SK-N-SH (cell line): ENCODE data around the gene SMNDC1. TPM values are rescaled to one million over a fixed set of nuclear protein-coding genes. Genes with fewer than 3 reads are reported as not detected.

ENCODE experiments used
- CTCF ChIA-PET: fragments of 300-600, 350-600 bp; formaldehyde crosslinking; extraction: SDS; loops from one replicate; lab custom pipeline; 2021; lab: Yijun Ruan, JAX
- POLR2A ChIA-PET: fragments of 350-600 bp; sonication (Branson Sonifier 250); formaldehyde crosslinking; extraction: SDS; loops from one replicate; lab custom pipeline; 2020; ENCODE audit warnings: antibody characterized with exemption, inconsistent platforms; lab: Yijun Ruan, JAX
- DNase-seq: peaks from one replicate; pipeline ENCODE4 v3.0.0; 2012
- H2AFZ ChIP-seq: fragments of 200-600 bp; sonication (generic); 2 replicates; pipeline ENCODE4 v1.8.1; 2016; ENCODE audit warnings: antibody characterized with exemption, mild to moderate bottlenecking, low read depth
- H3F3A ChIP-seq: fragments of 200-600 bp; sonication (generic); replicated peaks from 2 replicates; pipeline ENCODE3; 2016; ENCODE audit warnings: antibody characterized with exemption, mild to moderate bottlenecking; ENCODE audit not compliant: insufficient read depth
- H3K27ac ChIP-seq, 2 experiments: fragments of 200-500 bp in 1 of 2; fragments of 200-600 bp in 1 of 2; sonication (Bioruptor generic) in 1 of 2; sonication (generic), shearing (Covaris generic) in 1 of 2; 2 replicates each; pipeline versions ENCODE4 v1.5.1 to v1.6.1; 2014 to 2016; ENCODE audit warnings: low read depth in 2 of 2, inconsistent platforms in 1 of 2, low read length in 1 of 2, mild to moderate bottlenecking in 1 of 2, mixed read lengths in 1 of 2
- H3K27me3 ChIP-seq: fragments of 200-600 bp; sonication (generic), shearing (Covaris generic); 2 replicates; pipeline ENCODE4 v1.6.1; 2016; ENCODE audit warnings: mixed run types; ENCODE audit not compliant: insufficient read depth
- H3K36me3 ChIP-seq, 2 experiments: fragments of 200-500 bp in 1 of 2; fragments of 200-600 bp in 1 of 2; sonication (Bioruptor generic) in 1 of 2; sonication (generic) in 1 of 2; replicated peaks in 1 of 2; 2 replicates each; pipeline versions ENCODE3 to v1.5.1; 2014 to 2016; ENCODE audit warnings: low read length in 1 of 2, mild to moderate bottlenecking in 1 of 2; ENCODE audit not compliant: insufficient read depth in 2 of 2, control insufficient read depth in 1 of 2
- H3K4me1 ChIP-seq, 2 experiments: fragments of 200-500 bp in 1 of 2; fragments of 200-600 bp in 1 of 2; sonication (Bioruptor generic) in 1 of 2; sonication (generic), shearing (Covaris generic) in 1 of 2; 2 replicates each; pipeline versions ENCODE4 v1.5.1 to v1.6.1; 2014 to 2016; ENCODE audit warnings: low read depth in 1 of 2, low read length in 1 of 2, mixed run types in 1 of 2; ENCODE audit not compliant: insufficient read depth in 2 of 2, control insufficient read depth in 1 of 2
- H3K4me2 ChIP-seq: fragments of 200-600 bp; sonication (generic), shearing (Covaris generic); 2 replicates; pipeline ENCODE4 v1.6.1; 2017; ENCODE audit warnings: mixed run types
- H3K4me3 ChIP-seq, 2 experiments: fragments of 200-500 bp in 1 of 2; fragments of 200-600 bp in 1 of 2; sonication (Bioruptor generic) in 1 of 2; sonication (generic), shearing (Covaris generic) in 1 of 2; 2 replicates each; pipeline versions ENCODE4 v1.5.1 to v1.8.1; 2014 to 2016; ENCODE audit warnings: low read depth in 2 of 2, inconsistent platforms in 1 of 2, low read length in 1 of 2, mild to moderate bottlenecking in 1 of 2, mixed read lengths in 1 of 2, moderate library complexity in 1 of 2
- H3K79me2 ChIP-seq: fragments of 200-600 bp; sonication (generic); 2 replicates; pipeline ENCODE4 v1.8.1; 2017; ENCODE audit warnings: mild to moderate bottlenecking; ENCODE audit not compliant: insufficient read depth
- H3K9ac ChIP-seq: fragments of 200-600 bp; sonication (generic); 2 replicates; pipeline ENCODE4 v1.6.1; 2017; ENCODE audit warnings: mixed run types
- H3K9me2 ChIP-seq: fragments of 200-600 bp; sonication (generic); 2 replicates; pipeline ENCODE4 v1.6.1; 2017; ENCODE audit warnings: mixed run types
- H3K9me3 ChIP-seq: fragments of 200-600 bp; sonication (generic); 2 replicates; pipeline ENCODE4 v1.6.1; 2017; ENCODE audit warnings: mixed run types, mild to moderate bottlenecking, moderate library complexity
- H4K20me1 ChIP-seq: fragments of 200-600 bp; sonication (generic); 2 replicates; pipeline ENCODE4 v1.6.1; 2017; ENCODE audit warnings: mild to moderate bottlenecking, mixed run types; ENCODE audit not compliant: insufficient read depth
- EZH2phosphoT487 ChIP-seq: fragments of 200-600 bp; sonication (generic); IDR thresholded peaks from 2 replicates; pipeline ENCODE4 v1.6.1; 2017; ENCODE audit warnings: low read depth, mixed run types, mild to moderate bottlenecking, antibody characterized with exemption, moderate library complexity, borderline replicate concordance
- FOXJ3 ChIP-seq: sonication (generic); formaldehyde crosslinking; IDR thresholded peaks from 2 replicates; pipeline ENCODE4 v1.5.1; 2020; ENCODE audit warnings: mild to moderate bottlenecking, missing genetic modification reagents
- FOXM1 ChIP-seq: IDR thresholded peaks from 2 replicates; pipeline ENCODE4 v1.4.0; 2012; ENCODE audit warnings: low read depth, mild to moderate bottlenecking
- GABPA ChIP-seq: IDR thresholded peaks from 2 replicates; pipeline ENCODE4 v1.4.0; 2012; ENCODE audit warnings: low read depth, mild to moderate bottlenecking
- JUND ChIP-seq: IDR thresholded peaks from 2 replicates; pipeline ENCODE4 v1.4.0; 2012
- MXI1 ChIP-seq: IDR thresholded peaks from 2 replicates; pipeline ENCODE4 v1.6.1; 2012; ENCODE audit warnings: mild to moderate bottlenecking, low read depth, low read length, improper control_type of control experiment
- POLR2AphosphoS5 ChIP-seq: IDR thresholded peaks from 2 replicates; pipeline ENCODE4 v1.6.1; 2012; ENCODE audit warnings: low read depth, low read length
- RAD21 ChIP-seq: IDR thresholded peaks from 2 replicates; pipeline ENCODE4 v1.6.1; 2012; ENCODE audit warnings: mild to moderate bottlenecking, low read length
- RFX5 ChIP-seq: IDR thresholded peaks from 2 replicates; pipeline ENCODE4 v1.6.1; 2012; ENCODE audit warnings: mild to moderate bottlenecking, improper control_type of control experiment, low read length
- RXRA ChIP-seq: IDR thresholded peaks from 2 replicates; pipeline ENCODE4 v1.4.0; 2012; ENCODE audit warnings: low read depth, mild to moderate bottlenecking, borderline replicate concordance
- SIN3A ChIP-seq: IDR thresholded peaks from 2 replicates; pipeline ENCODE4 v1.6.1; 2012; ENCODE audit warnings: low read depth, mild to moderate bottlenecking, low read length, moderate library complexity, borderline replicate concordance
- SMC3 ChIP-seq: IDR thresholded peaks from 2 replicates; pipeline ENCODE4 v1.6.1; 2012; ENCODE audit warnings: low read depth, low read length, improper control_type of control experiment
- TEAD4 ChIP-seq: IDR thresholded peaks from 2 replicates; pipeline ENCODE4 v1.4.0; 2012; ENCODE audit warnings: mild to moderate bottlenecking, borderline replicate concordance; ENCODE audit not compliant: insufficient read depth
- WGBS: methylation state at CpG from one replicate; pipeline ENCODE4 v1.1.6; 2017; ENCODE audit warnings: low lambda C conversion rate; 5-methylcytosine and 5-hydroxymethylcytosine counted together
- polyA plus RNA-seq, 3 experiments: library from polyadenylated mRNA; depleted of rRNA; stranded (reverse); fragments of >200 nt; gene quantifications; 2 replicates each; pipeline ENCODE4 v1.2.3, GENCODE V29; 2012
- TF ChIP-seq, protein P1 (sequence below): IDR thresholded peaks from 2 replicates; pipeline ENCODE4 v1.6.1; 2012; ENCODE audit warnings: mild to moderate bottlenecking, low read depth, low read length, moderate library complexity
- TF ChIP-seq, protein P2 (sequence below): IDR thresholded peaks from 2 replicates; pipeline ENCODE4; 2012
- TF ChIP-seq, protein P3 (sequence below): IDR thresholded peaks from 2 replicates; pipeline ENCODE4 v1.4.0; 2012; ENCODE audit warnings: low read depth, borderline replicate concordance
- TF ChIP-seq, protein P4 (sequence below): fragments of 150-350 bp; IDR thresholded peaks from 2 replicates; pipeline ENCODE4 v1.6.1; 2017; ENCODE audit warnings: antibody characterized with exemption, low read length, low read depth, borderline replicate concordance

The SMNDC1 gene
- polyA plus RNA-seq, 1 of the 3 experiments (the other 2 are of a cell fraction) = 13.3 TPM

DNA sequence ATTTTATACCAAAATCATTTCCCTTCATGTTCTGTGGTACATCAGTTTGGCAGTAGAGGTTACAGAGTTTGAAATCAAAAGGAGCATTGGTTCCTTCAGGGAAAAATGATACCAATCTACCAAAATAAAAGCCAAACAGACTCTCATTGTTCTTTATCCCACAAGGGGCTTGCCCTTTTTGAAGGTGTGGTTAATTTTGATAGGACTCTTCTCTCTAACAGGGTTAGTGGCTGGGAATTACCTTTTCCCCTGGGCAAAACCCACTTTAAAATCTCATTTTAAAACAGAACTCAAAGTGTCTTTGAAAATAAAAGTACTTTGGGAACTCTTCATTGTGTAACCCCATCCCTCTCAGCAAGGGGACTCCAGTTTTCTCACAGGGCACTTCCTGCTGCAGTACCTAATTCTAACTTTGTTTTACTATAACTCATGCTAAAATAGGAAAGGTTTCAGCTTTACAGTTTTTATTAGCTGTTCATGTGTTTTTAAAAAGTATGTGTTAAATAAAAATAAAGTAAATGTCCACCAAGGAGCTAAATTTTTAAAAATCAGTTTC, 30.6 kb downstream of the SMNDC1 start:
- CTCF ChIA-PET = interaction anchor here (0.7 to 3.3 kb wide), 4 partner anchors 11 to 390 kb away, joined by 4 to 19 read pairs (median 9); partner anchors contain the start of gene MXI1

GRCh38 chr10:110273474-110273873, 31.2 kb downstream of the SMNDC1 start:
- Histone ChIP-seq H3K27me3 (no peaks in the 10 kb centered on the region), H3K36me3 (no peaks in the 10 kb centered on the region), H3K9me2 (no peaks in the 10 kb centered on the region), H4K20me1 (no peaks in the 10 kb centered on the region), H3K4me1 (peaks cover 3 to 5% of the 10 kb centered on the region in 2 experiments; a peak in 3 of 4 replicates), H3K9me3 (no peaks in the 10 kb centered on the region), H2AFZ (no peak overlapping the region), H3K9ac (no peak overlapping the region), H3K79me2 (no peaks in the 10 kb centered on the region), H3F3A (no peaks in the 10 kb centered on the region), H3K4me3 (no peak overlapping the region), H3K4me2 (no peak overlapping the region), H3K27ac (no peak overlapping the region)
- DNase-seq = no peak
- WGBS = 90% methylated on average over 4 of the region's 4 CpGs
- CTCF ChIA-PET = interaction anchor here (0.9 to 3.3 kb wide), 3 partner anchors 12 to 136 kb away, joined by 4 to 19 read pairs (median 7); no protein-coding TSS in a partner anchor
- POLR2A ChIA-PET = no interaction called here
- TF ChIP-seq, protein P1, sequence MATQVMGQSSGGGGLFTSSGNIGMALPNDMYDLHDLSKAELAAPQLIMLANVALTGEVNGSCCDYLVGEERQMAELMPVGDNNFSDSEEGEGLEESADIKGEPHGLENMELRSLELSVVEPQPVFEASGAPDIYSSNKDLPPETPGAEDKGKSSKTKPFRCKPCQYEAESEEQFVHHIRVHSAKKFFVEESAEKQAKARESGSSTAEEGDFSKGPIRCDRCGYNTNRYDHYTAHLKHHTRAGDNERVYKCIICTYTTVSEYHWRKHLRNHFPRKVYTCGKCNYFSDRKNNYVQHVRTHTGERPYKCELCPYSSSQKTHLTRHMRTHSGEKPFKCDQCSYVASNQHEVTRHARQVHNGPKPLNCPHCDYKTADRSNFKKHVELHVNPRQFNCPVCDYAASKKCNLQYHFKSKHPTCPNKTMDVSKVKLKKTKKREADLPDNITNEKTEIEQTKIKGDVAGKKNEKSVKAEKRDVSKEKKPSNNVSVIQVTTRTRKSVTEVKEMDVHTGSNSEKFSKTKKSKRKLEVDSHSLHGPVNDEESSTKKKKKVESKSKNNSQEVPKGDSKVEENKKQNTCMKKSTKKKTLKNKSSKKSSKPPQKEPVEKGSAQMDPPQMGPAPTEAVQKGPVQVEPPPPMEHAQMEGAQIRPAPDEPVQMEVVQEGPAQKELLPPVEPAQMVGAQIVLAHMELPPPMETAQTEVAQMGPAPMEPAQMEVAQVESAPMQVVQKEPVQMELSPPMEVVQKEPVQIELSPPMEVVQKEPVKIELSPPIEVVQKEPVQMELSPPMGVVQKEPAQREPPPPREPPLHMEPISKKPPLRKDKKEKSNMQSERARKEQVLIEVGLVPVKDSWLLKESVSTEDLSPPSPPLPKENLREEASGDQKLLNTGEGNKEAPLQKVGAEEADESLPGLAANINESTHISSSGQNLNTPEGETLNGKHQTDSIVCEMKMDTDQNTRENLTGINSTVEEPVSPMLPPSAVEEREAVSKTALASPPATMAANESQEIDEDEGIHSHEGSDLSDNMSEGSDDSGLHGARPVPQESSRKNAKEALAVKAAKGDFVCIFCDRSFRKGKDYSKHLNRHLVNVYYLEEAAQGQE = no peak
- TF ChIP-seq JUND (no peak), GABPA (no peak), POLR2AphosphoS5 (no peak), SIN3A (no peak), RFX5 (no peak), RXRA (no peak), SMC3 (no peak), MXI1 (no peak), RAD21 (no peak), FOXM1 (no peak), TEAD4 (no peak)
- TF ChIP-seq, protein P2, sequence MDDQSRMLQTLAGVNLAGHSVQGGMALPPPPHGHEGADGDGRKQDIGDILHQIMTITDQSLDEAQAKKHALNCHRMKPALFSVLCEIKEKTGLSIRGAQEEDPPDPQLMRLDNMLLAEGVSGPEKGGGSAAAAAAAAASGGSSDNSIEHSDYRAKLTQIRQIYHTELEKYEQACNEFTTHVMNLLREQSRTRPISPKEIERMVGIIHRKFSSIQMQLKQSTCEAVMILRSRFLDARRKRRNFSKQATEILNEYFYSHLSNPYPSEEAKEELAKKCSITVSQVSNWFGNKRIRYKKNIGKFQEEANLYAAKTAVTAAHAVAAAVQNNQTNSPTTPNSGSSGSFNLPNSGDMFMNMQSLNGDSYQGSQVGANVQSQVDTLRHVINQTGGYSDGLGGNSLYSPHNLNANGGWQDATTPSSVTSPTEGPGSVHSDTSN = no peak
- TF ChIP-seq, protein P3, sequence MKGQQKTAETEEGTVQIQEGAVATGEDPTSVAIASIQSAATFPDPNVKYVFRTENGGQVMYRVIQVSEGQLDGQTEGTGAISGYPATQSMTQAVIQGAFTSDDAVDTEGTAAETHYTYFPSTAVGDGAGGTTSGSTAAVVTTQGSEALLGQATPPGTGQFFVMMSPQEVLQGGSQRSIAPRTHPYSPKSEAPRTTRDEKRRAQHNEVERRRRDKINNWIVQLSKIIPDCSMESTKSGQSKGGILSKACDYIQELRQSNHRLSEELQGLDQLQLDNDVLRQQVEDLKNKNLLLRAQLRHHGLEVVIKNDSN = no peak; the same call in 1 of the 2 replicates
- TF ChIP-seq, protein P4, sequence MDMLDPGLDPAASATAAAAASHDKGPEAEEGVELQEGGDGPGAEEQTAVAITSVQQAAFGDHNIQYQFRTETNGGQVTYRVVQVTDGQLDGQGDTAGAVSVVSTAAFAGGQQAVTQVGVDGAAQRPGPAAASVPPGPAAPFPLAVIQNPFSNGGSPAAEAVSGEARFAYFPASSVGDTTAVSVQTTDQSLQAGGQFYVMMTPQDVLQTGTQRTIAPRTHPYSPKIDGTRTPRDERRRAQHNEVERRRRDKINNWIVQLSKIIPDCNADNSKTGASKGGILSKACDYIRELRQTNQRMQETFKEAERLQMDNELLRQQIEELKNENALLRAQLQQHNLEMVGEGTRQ = no peak

More for the DNA sequence above, 30.6 kb downstream of the SMNDC1 start:
- Histone ChIP-seq H3F3A (no peaks in the 10 kb centered on the region), H3K79me2 (no peaks in the 10 kb centered on the region), H3K27me3 (no peaks in the 10 kb centered on the region), H3K9me3 (no peaks in the 10 kb centered on the region), H3K9ac (no peak overlapping the region), H4K20me1 (no peaks in the 10 kb centered on the region), H3K27ac (no peak overlapping the region), H3K36me3 (no peaks in the 10 kb centered on the region), H3K4me1 (peaks cover 4 to 6% of the 10 kb centered on the region in 2 experiments; a peak in 3 of 4 replicates), H3K4me2 (no peak overlapping the region), H2AFZ (no peak overlapping the region), H3K4me3 (no peak overlapping the region), H3K9me2 (no peaks in the 10 kb centered on the region)
- DNase-seq = no peak
- POLR2A ChIA-PET = no interaction called here
- TF ChIP-seq RFX5 (no peak), EZH2phosphoT487 (no peak), FOXJ3 (no peak), GABPA (no peak), SIN3A (no peak)
- TF ChIP-seq, protein P3 = no peak
